A673 (cell line): Measurements from ENCODE around the gene ADGRG2.

Experiments used
- CTCF ChIP-seq: fragments of 300-800, 200-600 bp; sonication (generic); conservative IDR thresholded peaks from 2 replicates; pipeline ENCODE4 v1.5.1; 2017; ENCODE audit warnings: low read depth, mild to moderate bottlenecking, antibody characterized with exemption, low read length, moderate library complexity, mixed read lengths
- EZH2 ChIP-seq: fragments of 200-600 bp; sonication (generic); IDR thresholded peaks from 2 replicates; pipeline ENCODE4 v1.6.1; 2017; ENCODE audit warnings: borderline replicate concordance, low read depth, mild to moderate bottlenecking, mixed read lengths, antibody characterized with exemption, low read length; ENCODE audit not compliant: poor library complexity, severe bottlenecking

DNA sequence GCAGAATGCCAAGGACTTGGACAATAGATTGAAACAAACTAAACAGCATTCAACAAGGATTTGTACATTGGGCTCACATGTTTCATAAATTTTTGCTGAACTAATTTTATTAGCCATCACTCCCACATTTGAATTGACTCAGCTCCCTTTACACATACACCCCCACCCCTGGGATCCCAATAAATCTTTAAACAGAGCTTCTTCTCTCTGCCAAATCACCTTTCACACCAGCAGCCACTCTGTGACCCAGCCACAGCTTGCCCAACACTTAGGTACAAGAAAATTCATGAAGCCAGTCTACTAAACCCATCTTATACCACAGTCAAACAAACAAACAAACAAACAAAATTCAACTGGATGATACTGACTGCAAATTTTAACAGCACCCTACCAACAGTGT lies 159.9 kb downstream of the ADGRG2 start:
- TF ChIP-seq EZH2 (no peak), CTCF (no peak)
